Ascending aorta (tissue), 2 donors: ENCODE data around the gene KCNQ1. TPM values are rescaled to one million over a fixed set of nuclear protein-coding genes. Genes with fewer than 3 reads are reported as not detected.

Experiments used
- DNase-seq, 2 donors: peaks; one replicate each; pipeline ENCODE4 v3.0.0-alpha.2; 2019; ENCODE audit warnings: low spot score in 2 of 2
- H3K27ac ChIP-seq, 2 donors: fragments of 200-600 bp; sonication (generic); one replicate each; pipeline ENCODE4 v1.5.1; 2016 to 2017; ENCODE audit warnings: mild to moderate bottlenecking in 1 of 2
- H3K27me3 ChIP-seq: fragments of 200-600 bp; sonication (generic); one replicate; pipeline ENCODE4 v1.5.1; 2017
- H3K36me3 ChIP-seq, 2 donors: fragments of 200-600 bp; sonication (generic); one replicate each; pipeline ENCODE4 v1.5.1; 2016
- H3K4me1 ChIP-seq, 2 donors: fragments of 200-600 bp; sonication (generic); one replicate each; pipeline ENCODE4 v1.5.1; 2016 to 2017; ENCODE audit warnings: mild to moderate bottlenecking in 1 of 2
- H3K4me3 ChIP-seq, 2 donors: fragments of 200-600 bp; sonication (generic); one replicate each; pipeline ENCODE4 v1.5.1; 2016 to 2017; ENCODE audit warnings: mild to moderate bottlenecking in 1 of 2
- H3K9me3 ChIP-seq, 2 donors: fragments of 200-600 bp; sonication (generic); one replicate each; pipeline ENCODE4 v1.5.1; 2016
- intact Hi-C: fragments of 100-400 bp; cut with DNase I; formaldehyde crosslinking; loops from one replicate; pipeline ENCODE4 v1.15.1; 2023
- total RNA-seq: library from RNA; depleted of rRNA; stranded (reverse); fragments of >200 nt; gene quantifications from one replicate; pipeline ENCODE4 v1.1.0, GENCODE V29; 2016
- TF ChIP-seq, protein P1 (sequence below), 3 experiments: fragments of 200-600 bp in 2 of 3; fragments of 450-650 bp in 1 of 3; sonication (generic) in 2 of 3; IDR thresholded peaks; one replicate each; pipeline ENCODE4 v1.5.1; 2016 to 2019; ENCODE audit warnings: antibody characterized with exemption in 3 of 3, mild to moderate bottlenecking in 1 of 3, moderate library complexity in 1 of 3

The KCNQ1 gene
- total RNA-seq, 1 donor from 2014 or later: 2.3 TPM

DNA sequence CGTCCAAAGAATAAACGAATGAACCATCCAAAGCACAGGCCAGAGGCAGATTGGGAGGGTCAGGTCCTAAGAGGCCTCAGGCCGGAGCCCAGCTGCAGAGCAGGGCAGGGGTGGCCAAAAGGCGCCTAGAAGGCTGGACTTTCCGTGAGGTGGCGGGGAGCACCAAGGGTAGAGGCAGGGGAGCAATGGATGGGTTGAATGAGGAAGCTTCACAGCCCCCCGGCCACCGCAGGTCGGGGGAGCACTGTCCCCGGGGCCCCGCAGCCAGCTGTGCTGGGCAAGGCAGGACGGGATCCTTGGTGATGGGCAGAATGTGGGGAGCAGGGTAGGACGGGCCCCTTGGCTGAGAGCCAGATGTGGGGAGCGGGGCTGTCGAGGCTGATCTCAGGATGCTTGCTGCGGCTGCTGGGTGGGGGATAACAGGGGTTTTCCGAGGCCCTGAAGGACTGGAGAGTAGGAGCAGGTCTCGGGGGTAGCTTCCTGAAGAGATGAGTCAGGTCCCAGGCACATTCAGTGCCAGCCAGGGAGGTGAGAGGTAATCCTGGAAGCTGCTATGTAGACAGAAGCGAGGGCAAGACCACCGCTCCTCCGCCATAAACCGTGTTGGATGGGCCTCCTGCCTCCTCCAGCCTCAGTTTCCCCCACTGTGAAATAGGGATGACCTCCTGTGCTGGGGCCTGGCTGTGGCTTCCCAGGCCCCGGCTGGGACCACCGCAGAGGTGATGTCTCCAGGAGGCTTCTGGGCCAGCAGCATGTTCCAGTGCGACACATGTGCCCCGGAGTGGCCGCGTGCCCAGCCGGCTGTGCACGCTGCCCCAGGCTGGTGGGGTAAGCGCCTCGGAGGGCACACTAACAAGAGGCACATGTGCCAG lies 289.6 kb downstream of the KCNQ1 start:
- no peak for DNase-seq
- H3K27me3 ChIP-seq: no peaks in the 10 kb centered on the region
- TF ChIP-seq, protein P1, sequence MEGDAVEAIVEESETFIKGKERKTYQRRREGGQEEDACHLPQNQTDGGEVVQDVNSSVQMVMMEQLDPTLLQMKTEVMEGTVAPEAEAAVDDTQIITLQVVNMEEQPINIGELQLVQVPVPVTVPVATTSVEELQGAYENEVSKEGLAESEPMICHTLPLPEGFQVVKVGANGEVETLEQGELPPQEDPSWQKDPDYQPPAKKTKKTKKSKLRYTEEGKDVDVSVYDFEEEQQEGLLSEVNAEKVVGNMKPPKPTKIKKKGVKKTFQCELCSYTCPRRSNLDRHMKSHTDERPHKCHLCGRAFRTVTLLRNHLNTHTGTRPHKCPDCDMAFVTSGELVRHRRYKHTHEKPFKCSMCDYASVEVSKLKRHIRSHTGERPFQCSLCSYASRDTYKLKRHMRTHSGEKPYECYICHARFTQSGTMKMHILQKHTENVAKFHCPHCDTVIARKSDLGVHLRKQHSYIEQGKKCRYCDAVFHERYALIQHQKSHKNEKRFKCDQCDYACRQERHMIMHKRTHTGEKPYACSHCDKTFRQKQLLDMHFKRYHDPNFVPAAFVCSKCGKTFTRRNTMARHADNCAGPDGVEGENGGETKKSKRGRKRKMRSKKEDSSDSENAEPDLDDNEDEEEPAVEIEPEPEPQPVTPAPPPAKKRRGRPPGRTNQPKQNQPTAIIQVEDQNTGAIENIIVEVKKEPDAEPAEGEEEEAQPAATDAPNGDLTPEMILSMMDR (IDR thresholded peaks at IDR 0.05): no peak
- H3K27ac ChIP-seq: no peak overlapping the region
- intact Hi-C loops: no loop called here
- H3K9me3 ChIP-seq: no peaks in the 10 kb centered on the region
- no peaks in the 10 kb centered on the region for H3K36me3 ChIP-seq
- H3K4me1 ChIP-seq: no peaks in the 10 kb centered on the region
- H3K4me3 ChIP-seq: no peak overlapping the region

DNA sequence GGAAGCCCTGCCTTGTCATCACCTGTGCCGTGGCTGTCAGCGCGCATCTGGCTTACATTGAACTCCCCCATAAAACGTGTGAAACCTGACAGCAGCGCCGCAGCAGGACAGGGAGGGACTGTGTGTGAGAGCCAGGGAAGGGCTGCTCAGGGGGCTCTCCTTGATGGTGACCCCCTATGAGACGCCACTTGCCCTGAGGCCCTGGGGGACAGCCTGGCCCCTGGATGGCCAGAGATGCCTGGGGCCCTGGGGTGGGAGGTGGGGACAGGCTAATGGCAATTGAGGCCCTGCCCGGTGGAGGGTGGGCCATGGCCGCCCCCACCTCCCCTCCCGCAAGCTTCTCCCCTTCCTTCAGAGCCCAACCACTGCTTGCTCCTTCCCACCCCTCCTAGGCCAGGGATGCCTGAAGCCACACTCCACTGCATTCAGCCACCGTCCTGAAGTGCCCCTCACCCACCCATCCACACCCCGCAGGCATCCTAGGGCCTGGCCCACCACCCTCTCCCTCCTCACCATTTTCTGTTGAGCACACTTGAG lies 290.3 kb downstream of the KCNQ1 start:
- no peaks in the 10 kb centered on the region for H3K4me1 ChIP-seq
- intact Hi-C loops: no loop called here

DNA sequence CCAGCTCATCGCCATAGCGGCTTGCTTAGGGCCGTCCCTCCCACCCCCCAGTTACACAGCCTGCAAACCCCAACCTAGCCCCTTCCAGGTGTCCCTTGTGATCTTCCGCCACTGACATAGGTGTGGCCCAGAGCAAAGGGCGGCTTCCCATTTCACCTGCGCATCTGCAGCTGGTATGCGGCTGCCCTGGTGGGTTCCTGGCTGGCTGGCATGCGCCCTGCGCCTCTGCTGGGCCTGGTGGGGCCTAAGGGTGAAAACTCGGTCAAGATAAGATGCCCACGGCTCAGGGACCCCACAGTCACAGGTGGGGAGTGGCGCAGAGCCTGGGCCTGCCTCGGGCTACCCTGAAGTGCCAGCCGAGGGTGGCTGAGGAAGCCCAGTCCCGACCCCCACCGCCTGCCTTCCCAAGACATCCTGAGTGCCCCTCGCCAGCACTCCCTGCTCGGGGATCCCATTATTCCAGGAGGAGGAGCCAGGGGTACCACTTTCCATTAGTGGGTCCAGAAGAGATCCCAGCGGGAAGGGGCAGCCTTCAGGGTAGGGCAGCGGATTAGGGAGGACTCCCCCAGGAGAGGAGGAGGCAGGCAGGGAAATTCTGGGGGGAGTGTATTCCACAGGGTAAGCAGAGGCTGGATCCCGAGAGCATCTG lies 291.9 kb downstream of the KCNQ1 start:
- Histone ChIP-seq H3K4me3 (no peak overlapping the region), H3K36me3 (no peaks in the 10 kb centered on the region), H3K9me3 (no peaks in the 10 kb centered on the region), H3K27me3 (no peaks in the 10 kb centered on the region), H3K27ac (no peak overlapping the region), H3K4me1 (no peaks in the 10 kb centered on the region)
- intact Hi-C loops: no loop called here
- TF ChIP-seq, protein P1 (IDR thresholded peaks at IDR 0.05): no peak
- no peak for DNase-seq

More for the DNA sequence above, 290.3 kb downstream of the KCNQ1 start:
- no peak overlapping the region for H3K27ac ChIP-seq
- H3K36me3 ChIP-seq: no peaks in the 10 kb centered on the region
- H3K27me3 ChIP-seq: no peaks in the 10 kb centered on the region
- no peak for DNase-seq
- no peaks in the 10 kb centered on the region for H3K9me3 ChIP-seq
- no peak overlapping the region for H3K4me3 ChIP-seq
- TF ChIP-seq, protein P1 (IDR thresholded peaks at IDR 0.05): no peak

DNA sequence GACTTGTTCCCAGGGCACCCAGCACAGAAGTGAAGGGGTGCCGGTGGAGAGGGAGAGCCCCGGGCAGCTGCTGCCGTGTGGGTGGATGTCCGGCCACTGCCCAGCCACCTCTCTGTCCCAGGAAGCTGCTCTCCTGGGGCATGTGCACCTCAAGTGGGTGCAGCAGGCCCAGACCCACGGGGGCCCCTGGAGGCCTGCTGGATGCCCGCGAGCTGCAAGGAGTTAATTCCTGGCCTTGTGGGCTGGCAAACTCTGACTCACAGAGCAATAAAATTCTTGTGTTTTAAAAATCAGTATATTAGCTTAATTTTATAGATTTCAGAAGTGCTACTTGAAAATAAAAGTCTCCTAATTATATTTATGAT lies 292.4 kb downstream of the KCNQ1 start:
- Histone ChIP-seq H3K27me3 (no peaks in the 10 kb centered on the region), H3K4me1 (no peaks in the 10 kb centered on the region), H3K4me3 (no peak overlapping the region), H3K27ac (no peak overlapping the region), H3K36me3 (no peaks in the 10 kb centered on the region), H3K9me3 (no peaks in the 10 kb centered on the region)
- no peak for DNase-seq
- intact Hi-C loops: no loop called here
- TF ChIP-seq, protein P1 (IDR thresholded peaks at IDR 0.05): no peak

DNA sequence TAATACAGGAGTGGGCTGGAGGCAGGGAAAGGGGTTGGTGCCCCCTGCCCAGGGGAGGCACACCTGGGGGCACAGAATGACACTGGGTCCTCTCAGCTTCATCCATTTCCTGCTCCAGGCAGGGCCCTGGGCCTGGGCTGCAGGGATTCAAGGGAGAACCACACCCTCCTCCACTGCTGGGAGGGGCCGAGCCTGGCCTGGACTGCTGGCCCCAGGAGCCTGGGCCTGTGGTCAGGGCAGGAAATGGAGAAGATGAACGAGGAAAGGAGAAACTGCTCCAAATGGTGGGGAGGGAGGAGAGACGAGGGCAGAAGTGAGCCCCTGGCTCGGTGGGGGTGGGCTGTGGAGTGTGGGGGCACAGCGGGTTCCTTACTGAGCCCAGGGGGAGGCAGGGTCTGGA lies 293.1 kb downstream of the KCNQ1 start:
- TF ChIP-seq, protein P1 (IDR thresholded peaks at IDR 0.05): no peak
- no peak overlapping the region for H3K27ac ChIP-seq
- no peak overlapping the region for H3K4me3 ChIP-seq
- H3K4me1 ChIP-seq: no peaks in the 10 kb centered on the region
- intact Hi-C loops: no loop called here
- H3K9me3 ChIP-seq: no peaks in the 10 kb centered on the region
- H3K27me3 ChIP-seq: no peaks in the 10 kb centered on the region
- DNase-seq: no peak
- H3K36me3 ChIP-seq: no peaks in the 10 kb centered on the region
